Uterus (tissue), 2 donors: ENCODE measurements around the gene PLAA.

ENCODE experiments used
- POLR2A ChIP-seq, 2 donors: fragments of 450-650 bp; IDR thresholded peaks; one replicate each; pipeline ENCODE4 v1.6.1; 2016; ENCODE audit warnings: antibody characterized with exemption in 2 of 2, mild to moderate bottlenecking in 1 of 2, moderate library complexity in 1 of 2
- TF ChIP-seq, protein P1 (sequence below), 4 experiments: fragments of 200-600 bp in 2 of 4; fragments of 450-650 bp in 2 of 4; sonication (generic) in 2 of 4; IDR thresholded peaks; one replicate each; pipeline ENCODE4 v1.5.1; 2016 to 2019; ENCODE audit warnings: antibody characterized with exemption in 4 of 4, mild to moderate bottlenecking in 2 of 4, moderate library complexity in 1 of 4

DNA sequence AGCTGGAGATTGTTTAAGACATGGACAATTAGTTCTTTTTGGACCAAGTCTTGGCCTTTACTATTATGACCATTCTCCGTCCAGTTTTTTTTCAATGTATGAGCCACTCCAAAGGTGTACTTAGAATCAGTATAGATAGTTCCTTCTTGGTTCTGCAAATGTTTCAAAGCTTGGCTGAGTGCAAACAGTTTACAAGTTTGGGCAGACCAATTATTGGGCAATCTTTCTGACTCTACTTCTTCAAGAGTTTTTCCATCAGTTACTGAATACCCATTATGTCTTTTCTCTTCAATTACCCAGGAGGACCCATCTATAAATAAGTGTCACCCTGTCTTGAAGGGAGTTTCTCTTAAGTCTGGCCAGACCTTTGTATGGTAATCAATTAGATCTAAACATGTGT is 24.7 kb upstream of the PLAA start:
- TF ChIP-seq, protein P1, sequence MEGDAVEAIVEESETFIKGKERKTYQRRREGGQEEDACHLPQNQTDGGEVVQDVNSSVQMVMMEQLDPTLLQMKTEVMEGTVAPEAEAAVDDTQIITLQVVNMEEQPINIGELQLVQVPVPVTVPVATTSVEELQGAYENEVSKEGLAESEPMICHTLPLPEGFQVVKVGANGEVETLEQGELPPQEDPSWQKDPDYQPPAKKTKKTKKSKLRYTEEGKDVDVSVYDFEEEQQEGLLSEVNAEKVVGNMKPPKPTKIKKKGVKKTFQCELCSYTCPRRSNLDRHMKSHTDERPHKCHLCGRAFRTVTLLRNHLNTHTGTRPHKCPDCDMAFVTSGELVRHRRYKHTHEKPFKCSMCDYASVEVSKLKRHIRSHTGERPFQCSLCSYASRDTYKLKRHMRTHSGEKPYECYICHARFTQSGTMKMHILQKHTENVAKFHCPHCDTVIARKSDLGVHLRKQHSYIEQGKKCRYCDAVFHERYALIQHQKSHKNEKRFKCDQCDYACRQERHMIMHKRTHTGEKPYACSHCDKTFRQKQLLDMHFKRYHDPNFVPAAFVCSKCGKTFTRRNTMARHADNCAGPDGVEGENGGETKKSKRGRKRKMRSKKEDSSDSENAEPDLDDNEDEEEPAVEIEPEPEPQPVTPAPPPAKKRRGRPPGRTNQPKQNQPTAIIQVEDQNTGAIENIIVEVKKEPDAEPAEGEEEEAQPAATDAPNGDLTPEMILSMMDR (IDR thresholded peaks at IDR 0.05), result no peak
- no peak for TF ChIP-seq POLR2A (IDR thresholded peaks at IDR 0.05)
